Activated T-cell treated with anti-CD3 and anti-CD28 coated beads, Interleukin-2, amount 50 U/mL, for 24 hours (primary cell): ENCODE data around the gene TBC1D9B.

Experiments used
- DNase-seq: peaks from one replicate; pipeline ENCODE4 v3.0.0-alpha.2; 2020
- H3K27ac Mint-ChIP-seq: 2 replicates; pipeline ENCODE4 v1.8.0; 2020; ENCODE audit warnings: mild to moderate bottlenecking, mixed read lengths
- H3K27me3 Mint-ChIP-seq: 2 replicates; pipeline ENCODE4 v1.8.0; 2020; ENCODE audit warnings: mixed read lengths
- H3K36me3 Mint-ChIP-seq: 2 replicates; pipeline ENCODE4 v1.8.0; 2020; ENCODE audit warnings: low read depth, mixed read lengths
- H3K4me1 Mint-ChIP-seq: 2 replicates; pipeline ENCODE4 v1.8.0; 2020; ENCODE audit warnings: low read depth, mixed read lengths
- H3K4me3 Mint-ChIP-seq: 2 replicates; pipeline ENCODE4 v1.8.0; 2020; ENCODE audit warnings: mild to moderate bottlenecking, moderate library complexity, mixed read lengths
- H3K9me3 Mint-ChIP-seq: 2 replicates; pipeline ENCODE4 v1.8.0; 2020; ENCODE audit warnings: mixed read lengths

TBC1D9B gene

GRCh38 chr5:179900711-179901110 lies 7.0 kb downstream of the TBC1D9B start:
- H3K4me3 Mint-ChIP-seq: no peak overlapping the region
- peaks cover 10% of the 10 kb centered on the region for H3K4me1 Mint-ChIP-seq
- no peak for DNase-seq
- peaks cover 94% of the 10 kb centered on the region for H3K36me3 Mint-ChIP-seq
- H3K27ac Mint-ChIP-seq: no peak overlapping the region
- no peaks in the 10 kb centered on the region for H3K27me3 Mint-ChIP-seq
- H3K9me3 Mint-ChIP-seq: no peaks in the 10 kb centered on the region

GRCh38 chr5:179900206-179900605 lies 7.5 kb downstream of the TBC1D9B start:
- DNase-seq: no peak
- Mint-ChIP-seq H3K9me3 (no peaks in the 10 kb centered on the region), H3K36me3 (peaks cover 94% of the 10 kb centered on the region), H3K4me3 (no peak overlapping the region), H3K27me3 (no peaks in the 10 kb centered on the region), H3K27ac (no peak overlapping the region), H3K4me1 (peaks cover 6% of the 10 kb centered on the region)

- no peaks in the 10 kb centered on the region for H3K27me3 Mint-ChIP-seq
- no peak overlapping the region for H3K4me3 Mint-ChIP-seq
- H3K27ac Mint-ChIP-seq: no peak overlapping the region
- H3K9me3 Mint-ChIP-seq: no peaks in the 10 kb centered on the region
- no peak for DNase-seq
- no peaks in the 10 kb centered on the region for H3K4me1 Mint-ChIP-seq
- H3K36me3 Mint-ChIP-seq: peaks cover 96% of the 10 kb centered on the region
Observed at GRCh38 chr5:179895861-179896260, 11.8 kb downstream of the TBC1D9B start.

GRCh38 chr5:179893958-179894895 lies 13.5 kb downstream of the TBC1D9B start:
- Mint-ChIP-seq H3K27me3 (no peaks in the 10 kb centered on the region), H3K4me1 (no peaks in the 10 kb centered on the region), H3K27ac (no peak overlapping the region), H3K36me3 (peaks cover 96% of the 10 kb centered on the region), H3K9me3 (no peaks in the 10 kb centered on the region), H3K4me3 (no peak overlapping the region)
- no peak for DNase-seq

GRCh38 chr5:179893076-179893957 lies 14.4 kb downstream of the TBC1D9B start:
- no peak for DNase-seq
- Mint-ChIP-seq H3K4me1 (no peaks in the 10 kb centered on the region), H3K9me3 (no peaks in the 10 kb centered on the region), H3K36me3 (peaks cover 95% of the 10 kb centered on the region), H3K27ac (no peak overlapping the region), H3K4me3 (no peak overlapping the region), H3K27me3 (no peaks in the 10 kb centered on the region)

- no peaks in the 10 kb centered on the region for H3K9me3 Mint-ChIP-seq
- peaks cover 96% of the 10 kb centered on the region for H3K36me3 Mint-ChIP-seq
- H3K4me3 Mint-ChIP-seq: no peak overlapping the region
- no peaks in the 10 kb centered on the region for H3K27me3 Mint-ChIP-seq
- H3K27ac Mint-ChIP-seq: no peak overlapping the region
- no peak for DNase-seq
- no peaks in the 10 kb centered on the region for H3K4me1 Mint-ChIP-seq
Observed at GRCh38 chr5:179892255-179892654, 15.4 kb downstream of the TBC1D9B start.

GRCh38 chr5:179890751-179891682 lies 16.7 kb downstream of the TBC1D9B start:
- Mint-ChIP-seq H3K27ac (no peak overlapping the region), H3K9me3 (no peaks in the 10 kb centered on the region), H3K4me1 (no peaks in the 10 kb centered on the region), H3K36me3 (peaks cover 97% of the 10 kb centered on the region), H3K27me3 (no peaks in the 10 kb centered on the region), H3K4me3 (no peak overlapping the region)
- no peak for DNase-seq

GRCh38 chr5:179889885-179890284 lies 17.8 kb downstream of the TBC1D9B start:
- no peak overlapping the region for H3K4me3 Mint-ChIP-seq
- H3K4me1 Mint-ChIP-seq: no peaks in the 10 kb centered on the region
- H3K27me3 Mint-ChIP-seq: no peaks in the 10 kb centered on the region
- H3K9me3 Mint-ChIP-seq: peaks cover 1% of the 10 kb centered on the region
- H3K36me3 Mint-ChIP-seq: peaks cover 97% of the 10 kb centered on the region
- H3K27ac Mint-ChIP-seq: no peak overlapping the region
- DNase-seq: no peak

GRCh38 chr5:179887802-179888201 lies 19.9 kb downstream of the TBC1D9B start:
- peaks cover 98% of the 10 kb centered on the region for H3K36me3 Mint-ChIP-seq
- no peak overlapping the region for H3K27ac Mint-ChIP-seq
- H3K27me3 Mint-ChIP-seq: no peaks in the 10 kb centered on the region

GRCh38 chr5:179887095-179887494 lies 20.6 kb downstream of the TBC1D9B start:
- H3K4me1 Mint-ChIP-seq: no peaks in the 10 kb centered on the region
- H3K36me3 Mint-ChIP-seq: peaks cover 98% of the 10 kb centered on the region
- H3K27me3 Mint-ChIP-seq: no peaks in the 10 kb centered on the region
- no peak overlapping the region for H3K27ac Mint-ChIP-seq
- no peak for DNase-seq
- peaks cover 25% of the 10 kb centered on the region for H3K9me3 Mint-ChIP-seq
- H3K4me3 Mint-ChIP-seq: no peak overlapping the region

More at GRCh38 chr5:179887802-179888201, 19.9 kb downstream of the TBC1D9B start:
- Mint-ChIP-seq H3K9me3 (peaks cover 17% of the 10 kb centered on the region), H3K4me3 (no peak overlapping the region), H3K4me1 (no peaks in the 10 kb centered on the region)
- no peak for DNase-seq

- Mint-ChIP-seq H3K27ac (no peak overlapping the region), H3K9me3 (peaks cover 25% of the 10 kb centered on the region), H3K36me3 (peaks cover 98% of the 10 kb centered on the region), H3K4me1 (no peaks in the 10 kb centered on the region), H3K27me3 (no peaks in the 10 kb centered on the region), H3K4me3 (no peak overlapping the region)
- DNase-seq: no peak
Observed at GRCh38 chr5:179886190-179886911, 21.3 kb downstream of the TBC1D9B start.

- Mint-ChIP-seq H3K9me3 (peaks cover 25% of the 10 kb centered on the region), H3K27ac (no peak overlapping the region), H3K4me1 (no peaks in the 10 kb centered on the region), H3K27me3 (no peaks in the 10 kb centered on the region), H3K36me3 (peaks cover 97% of the 10 kb centered on the region), H3K4me3 (no peak overlapping the region)
- no peak for DNase-seq
Observed at GRCh38 chr5:179885491-179886090, 22.1 kb downstream of the TBC1D9B start.

- peaks cover 25% of the 10 kb centered on the region for H3K9me3 Mint-ChIP-seq
- H3K27ac Mint-ChIP-seq: no peak overlapping the region
- H3K36me3 Mint-ChIP-seq: peaks cover 91% of the 10 kb centered on the region
- no peak overlapping the region for H3K4me3 Mint-ChIP-seq
- H3K4me1 Mint-ChIP-seq: no peaks in the 10 kb centered on the region
- no peak for DNase-seq
- no peaks in the 10 kb centered on the region for H3K27me3 Mint-ChIP-seq
Observed at GRCh38 chr5:179883163-179883562, 24.5 kb downstream of the TBC1D9B start.
